B cell (primary cell): ENCODE results near the gene CD81. TPM values are rescaled to one million over a fixed set of nuclear protein-coding genes. Genes with fewer than 3 reads are reported as not detected.

Experiments used
- ATAC-seq: fragments of 200-7000 bp; cut with Tn5 transposase; one replicate; pipeline ENCODE4 v1.10.0; 2021; ENCODE audit warnings: low read depth, mild to moderate bottlenecking, moderate number of reproducible peaks, moderate library complexity
- CTCF ChIA-PET: fragments of 350-600 bp; sonication (Branson Sonifier 250); formaldehyde crosslinking; loops from one replicate; lab custom pipeline; 2021; ENCODE audit warnings: antibody characterized with exemption, inconsistent platforms; lab: Charles Lee
- POLR2A ChIA-PET: fragments of 350-600 bp; sonication (Branson Sonifier 250); formaldehyde crosslinking; loops from one replicate; lab custom pipeline; 2021; ENCODE audit warnings: antibody characterized with exemption; lab: Charles Lee
- DNase-seq: peaks from one replicate; pipeline ENCODE4 v3.0.0; 2013
- H2AFZ ChIP-seq: 2 replicates; pipeline ENCODE4 v1.6.1; 2012; ENCODE audit warnings: mild to moderate bottlenecking, low read depth, low read length; ENCODE audit not compliant: insufficient read depth, poor library complexity, severe bottlenecking
- H3K27ac ChIP-seq, 2 donors: 1 replicate in 1 of 2; 2 replicates in 1 of 2; pipeline ENCODE4 v1.5.1; 2012 to 2013; ENCODE audit warnings: low read length in 2 of 2, mild to moderate bottlenecking in 2 of 2, moderate library complexity in 1 of 2
- H3K27me3 ChIP-seq, 4 experiments: fragments of 200-600 bp in 1 of 4; sonication (generic) in 1 of 4; replicated peaks in 1 of 4; 1 replicate in 2 of 4; 2 replicates in 2 of 4; pipeline versions ENCODE4 v1.6.1 to v1.7.0; 2013 to 2016; ENCODE audit warnings: low read length in 3 of 4, mild to moderate bottlenecking in 2 of 4, mixed read lengths in 1 of 4, moderate library complexity in 1 of 4; ENCODE audit not compliant: insufficient read depth in 4 of 4, control insufficient read depth in 3 of 4; ENCODE audit errors: control extremely low read depth in 1 of 4
- H3K36me3 ChIP-seq, 2 experiments: replicated peaks in 1 of 2; 1 replicate in 1 of 2; 2 replicates in 1 of 2; pipeline versions ENCODE4 v1.6.1 to v1.7.1; 2013; ENCODE audit warnings: low read length in 1 of 2; ENCODE audit not compliant: insufficient read depth in 2 of 2, control insufficient read depth in 1 of 2; ENCODE audit errors: control extremely low read depth in 1 of 2, extremely low read depth in 1 of 2
- H3K4me1 ChIP-seq, 2 donors: fragments of 200-600 bp in 1 of 2; sonication (generic) in 1 of 2; 1 replicate in 1 of 2; 2 replicates in 1 of 2; pipeline versions ENCODE4 v1.5.1 to v1.6.1; 2013 to 2017; ENCODE audit warnings: low read length in 2 of 2; ENCODE audit not compliant: control insufficient read depth in 2 of 2, insufficient read depth in 2 of 2
- H3K4me2 ChIP-seq: replicated peaks from 2 replicates; pipeline ENCODE3; 2012; ENCODE audit warnings: mild to moderate bottlenecking, low read depth, low read length; ENCODE audit not compliant: poor library complexity, severe bottlenecking
- H3K4me3 ChIP-seq, 5 experiments: fragments of 200-600 bp in 1 of 5; sonication (generic) in 1 of 5; 1 replicate in 3 of 5; 2 replicates in 2 of 5; pipeline versions ENCODE4 v1.5.1 to v1.7.0; 2011 to 2016; ENCODE audit warnings: low read length in 4 of 5, mild to moderate bottlenecking in 4 of 5, low read depth in 2 of 5, control low read depth in 1 of 5, moderate library complexity in 1 of 5; ENCODE audit not compliant: insufficient read depth in 1 of 5; ENCODE audit errors: control extremely low read depth in 1 of 5, extremely low read depth in 1 of 5
- H3K79me2 ChIP-seq: fragments of 200-600 bp; sonication (generic); one replicate; pipeline ENCODE4 v1.6.0; 2016; ENCODE audit warnings: low read length; ENCODE audit not compliant: control insufficient read depth, insufficient read depth
- H3K9ac ChIP-seq: fragments of 200-600 bp; sonication (generic); 2 replicates; pipeline ENCODE4 v1.6.1; 2017; ENCODE audit warnings: mild to moderate bottlenecking, low read length, moderate library complexity
- H3K9me3 ChIP-seq, 3 donors: one replicate each; pipeline versions ENCODE4 v1.6.1 to v1.7.1; 2013; ENCODE audit warnings: low read length in 2 of 3; ENCODE audit not compliant: control insufficient read depth in 2 of 3, insufficient read depth in 1 of 3; ENCODE audit errors: control extremely low read depth in 1 of 3
- H4K20me1 ChIP-seq: 2 replicates; pipeline ENCODE4 v1.6.0; 2012; ENCODE audit warnings: mild to moderate bottlenecking, low read length; ENCODE audit not compliant: insufficient read depth, control insufficient read depth, poor library complexity, severe bottlenecking
- H3K27ac Mint-ChIP-seq: one replicate; pipeline ENCODE4 v1.8.0; 2021; ENCODE audit warnings: mixed read lengths
- H3K27me3 Mint-ChIP-seq: one replicate; pipeline ENCODE4 v1.8.0; 2021; ENCODE audit warnings: mixed read lengths
- H3K4me1 Mint-ChIP-seq: one replicate; pipeline ENCODE4 v1.8.0; 2021; ENCODE audit warnings: mixed read lengths
- H3K4me3 Mint-ChIP-seq: one replicate; pipeline ENCODE4 v1.8.0; 2021; ENCODE audit warnings: mixed read lengths
- H3K9me3 Mint-ChIP-seq: one replicate; pipeline ENCODE4 v1.8.0; 2022; ENCODE audit warnings: mixed read lengths; ENCODE audit not compliant: insufficient read depth
- EZH2 ChIP-seq: IDR thresholded peaks from 2 replicates; pipeline ENCODE4 v1.6.1; 2012; ENCODE audit warnings: borderline replicate concordance, low read depth, mild to moderate bottlenecking, moderate library complexity, low read length; ENCODE audit not compliant: insufficient read depth, poor library complexity, severe bottlenecking
- WGBS: methylation state at CpG from one replicate; pipeline ENCODE4 v1.1.5; 2013; ENCODE audit warnings: missing lambda C conversion rate; ENCODE audit not compliant: insufficient coverage; 5-methylcytosine and 5-hydroxymethylcytosine counted together
- intact Hi-C: fragments of 100-400 bp; cut with micrococcal nuclease; formaldehyde crosslinking; loops from one replicate; pipeline ENCODE4 v1.10.0; 2022
- polyA plus RNA-seq: library from polyadenylated mRNA; depleted of rRNA; stranded (reverse); fragments of >200 nt; gene quantifications from 2 replicates; pipeline ENCODE4 v1.2.3, GENCODE V29; 2012
- total RNA-seq, 2 donors: library from RNA; stranded (reverse); fragments of 120-200 nt in 1 of 2; gene quantifications; 1 replicate in 1 of 2; 2 replicates in 1 of 2; pipeline versions ENCODE4 v1.2.3 to v1.2.4, GENCODE V29; 2013 to 2022
- TF ChIP-seq, protein P1 (sequence below): fragments of 200-600 bp; IDR thresholded peaks from one replicate; pipeline ENCODE4 v1.8.0; 2022; ENCODE audit warnings: antibody characterized with exemption, mild to moderate bottlenecking

The CD81 gene
- total and polyA plus RNA-seq, 2 donors (not counting 1 experiment from before 2014, with no cell fraction given) = 253 to 361 TPM

DNA sequence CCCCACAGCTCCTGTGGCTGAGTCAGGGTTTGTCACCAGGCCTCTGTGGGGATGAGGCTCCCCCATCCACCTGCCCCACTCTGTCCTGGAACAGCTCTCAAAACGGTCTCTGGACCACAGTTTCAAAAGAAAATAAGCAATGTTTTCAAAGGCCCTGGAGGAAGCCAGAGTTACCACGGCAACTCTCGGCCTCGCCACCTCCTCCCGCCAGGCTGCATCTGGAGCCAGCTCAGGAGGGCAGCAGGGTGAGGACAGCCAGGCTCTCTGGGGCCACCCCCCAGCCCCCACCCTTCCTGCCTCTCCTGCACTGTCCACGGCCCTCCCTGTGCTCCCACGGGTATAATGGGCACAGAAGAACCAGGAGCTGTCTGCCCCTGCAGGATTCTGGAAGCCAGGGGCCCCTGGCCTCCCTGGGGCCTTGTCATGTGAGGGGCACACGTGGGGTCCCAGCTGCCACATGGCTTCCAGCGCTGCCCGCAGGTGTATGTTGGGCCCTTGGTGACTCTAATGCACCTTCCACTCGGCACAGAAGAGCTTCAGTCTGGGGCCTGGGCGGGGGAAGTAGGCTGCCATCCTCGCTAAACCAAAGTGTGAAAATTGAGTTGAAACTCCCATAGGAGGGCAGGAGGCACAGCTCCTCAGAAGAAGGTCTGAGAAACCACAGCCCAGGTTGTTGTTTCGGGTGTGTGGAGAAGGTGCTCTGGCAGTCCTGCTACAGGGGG is 10.3 kb downstream of the CD81 start:
- H3K4me2 ChIP-seq = peak overlapping the region; percentile 67
- peaks cover 79% of the 10 kb centered on the region for H3K79me2 ChIP-seq
- H3K9ac ChIP-seq = peak overlapping the region; percentile 65
- peak; percentile 40 for DNase-seq
- TF ChIP-seq, protein P1, sequence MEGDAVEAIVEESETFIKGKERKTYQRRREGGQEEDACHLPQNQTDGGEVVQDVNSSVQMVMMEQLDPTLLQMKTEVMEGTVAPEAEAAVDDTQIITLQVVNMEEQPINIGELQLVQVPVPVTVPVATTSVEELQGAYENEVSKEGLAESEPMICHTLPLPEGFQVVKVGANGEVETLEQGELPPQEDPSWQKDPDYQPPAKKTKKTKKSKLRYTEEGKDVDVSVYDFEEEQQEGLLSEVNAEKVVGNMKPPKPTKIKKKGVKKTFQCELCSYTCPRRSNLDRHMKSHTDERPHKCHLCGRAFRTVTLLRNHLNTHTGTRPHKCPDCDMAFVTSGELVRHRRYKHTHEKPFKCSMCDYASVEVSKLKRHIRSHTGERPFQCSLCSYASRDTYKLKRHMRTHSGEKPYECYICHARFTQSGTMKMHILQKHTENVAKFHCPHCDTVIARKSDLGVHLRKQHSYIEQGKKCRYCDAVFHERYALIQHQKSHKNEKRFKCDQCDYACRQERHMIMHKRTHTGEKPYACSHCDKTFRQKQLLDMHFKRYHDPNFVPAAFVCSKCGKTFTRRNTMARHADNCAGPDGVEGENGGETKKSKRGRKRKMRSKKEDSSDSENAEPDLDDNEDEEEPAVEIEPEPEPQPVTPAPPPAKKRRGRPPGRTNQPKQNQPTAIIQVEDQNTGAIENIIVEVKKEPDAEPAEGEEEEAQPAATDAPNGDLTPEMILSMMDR = no peak
- no peak for TF ChIP-seq EZH2
- H3K4me3 Mint-ChIP-seq = peak overlapping the region; percentile 98
- H3K9me3 ChIP-seq = no peaks in the 10 kb centered on the region
- WGBS = 2% methylated on average over 14 of the region's 14 CpGs
- H2AFZ ChIP-seq = no peak overlapping the region
- peaks cover 90 to 98% of the 10 kb centered on the region in 2 donors for H3K4me1 ChIP-seq
- no peaks in the 10 kb centered on the region for H3K27me3 ChIP-seq
- peaks cover 85% of the 10 kb centered on the region for H3K4me1 Mint-ChIP-seq
- POLR2A ChIA-PET = interaction anchor here (0.7 to 4.9 kb wide), 6 partner anchors 9 to 667 kb away, joined by 3 to 42 read pairs (median 4); partner anchors contain the start of genes C11orf21, CD81, TSPAN32 and TSSC4
- CTCF ChIA-PET = interaction anchor here (2.0 to 7.3 kb wide), 6 partner anchors 10 to 145 kb away, joined by 7 to 59 read pairs (median 12); partner anchors contain the start of genes C11orf21, CD81, TSPAN32 and TSSC4
- intact Hi-C loops = loop anchor here (5.0 kb wide), 2 partner anchors 535 to 605 kb away; partner anchors contain the start of genes LSP1 and NAP1L4
- H3K9me3 Mint-ChIP-seq = no peaks in the 10 kb centered on the region
- peak overlapping the region in 3 of 5 experiments; percentile 18 to 63 (median 60) for H3K4me3 ChIP-seq
- H3K27me3 Mint-ChIP-seq = no peaks in the 10 kb centered on the region
- no peak for ATAC-seq
- peaks cover 0 to 31% of the 10 kb centered on the region in 2 experiments for H3K36me3 ChIP-seq
- peak overlapping the region in 1 of 2 donors; percentile 62 for H3K27ac ChIP-seq
- H4K20me1 ChIP-seq = peaks cover 96% of the 10 kb centered on the region
- peak overlapping the region; percentile 99 for H3K27ac Mint-ChIP-seq
